Ectodermal cell (in vitro differentiated cells): ENCODE results near the gene MEX3C.
A peak's percentile ranks its signal among the peaks of the same experiment; 100 is the strongest.

ENCODE experiments used
- H3K27ac ChIP-seq: 2 replicates; pipeline ENCODE4 v1.7.0; 2013; ENCODE audit warnings: mild to moderate bottlenecking, low read depth, low read length; ENCODE audit not compliant: insufficient read depth, poor library complexity, severe bottlenecking
- H3K27me3 ChIP-seq: 2 replicates; pipeline ENCODE4 v1.7.0; 2013; ENCODE audit warnings: mild to moderate bottlenecking, low read length; ENCODE audit not compliant: insufficient read depth, control insufficient read depth, poor library complexity, severe bottlenecking
- H3K36me3 ChIP-seq: one replicate; pipeline ENCODE4 v1.7.0; 2013; ENCODE audit warnings: low read length; ENCODE audit not compliant: control insufficient read depth, insufficient read depth
- H3K4me1 ChIP-seq: one replicate; pipeline ENCODE4 v1.7.0; 2013; ENCODE audit warnings: low read length; ENCODE audit not compliant: control insufficient read depth, insufficient read depth
- H3K4me3 ChIP-seq: 2 replicates; pipeline ENCODE4 v1.7.0; 2013; ENCODE audit warnings: low read depth, low read length, control low read depth; ENCODE audit not compliant: insufficient read depth
- H3K9me3 ChIP-seq: 2 replicates; pipeline ENCODE4 v1.7.0; 2013; ENCODE audit warnings: mild to moderate bottlenecking, low read length, moderate library complexity; ENCODE audit not compliant: control insufficient read depth
- WGBS, 2 experiments: methylation state at CpG; one replicate each; pipeline ENCODE4 v1.1.7; 2013; ENCODE audit warnings: missing lambda C conversion rate in 2 of 2; 5-methylcytosine and 5-hydroxymethylcytosine counted together

MEX3C gene

GRCh38 chr18:51170664-51171063 is 26.8 kb downstream of the MEX3C start:
- Histone ChIP-seq H3K4me1 (peaks cover 10% of the 10 kb centered on the region), H3K9me3 (no peaks in the 10 kb centered on the region), H3K27ac (no peak overlapping the region), H3K36me3 (peaks cover 4% of the 10 kb centered on the region), H3K27me3 (no peaks in the 10 kb centered on the region), H3K4me3 (no peak overlapping the region)
- WGBS, 2 experiments, result 93 to 98% methylated on average over 3 of the region's 3 CpGs

GRCh38 chr18:51169731-51170130 is 27.8 kb downstream of the MEX3C start:
- Histone ChIP-seq H3K4me1 (peaks cover 18% of the 10 kb centered on the region), H3K27ac (no peak overlapping the region), H3K27me3 (no peaks in the 10 kb centered on the region), H3K36me3 (no peaks in the 10 kb centered on the region), H3K9me3 (no peaks in the 10 kb centered on the region), H3K4me3 (no peak overlapping the region)

- 88 to 94% methylated on average over 6 of the region's 6 CpGs for WGBS, 2 experiments
- H3K27ac ChIP-seq, result no peak overlapping the region
- H3K9me3 ChIP-seq, result no peaks in the 10 kb centered on the region
- peaks cover 18% of the 10 kb centered on the region for H3K4me1 ChIP-seq
- H3K27me3 ChIP-seq, result no peaks in the 10 kb centered on the region
- H3K36me3 ChIP-seq, result no peaks in the 10 kb centered on the region
- no peak overlapping the region for H3K4me3 ChIP-seq
These were observed 28.4 kb downstream of the MEX3C start for GRCh38 chr18:51168960-51169662.

GRCh38 chr18:51168026-51168742 is 29.3 kb downstream of the MEX3C start:
- Histone ChIP-seq H3K36me3 (no peaks in the 10 kb centered on the region), H3K4me1 (peaks cover 18% of the 10 kb centered on the region), H3K27ac (peak overlapping the region; percentile 47), H3K4me3 (no peak overlapping the region), H3K9me3 (no peaks in the 10 kb centered on the region), H3K27me3 (no peaks in the 10 kb centered on the region)
- 26 to 32% methylated on average over 5 of the region's 5 CpGs for WGBS, 2 experiments

GRCh38 chr18:51165296-51165695 is 32.2 kb downstream of the MEX3C start:
- H3K4me3 ChIP-seq, result no peak overlapping the region
- 89 to 96% methylated on average over 2 of the region's 2 CpGs for WGBS, 2 experiments
- no peaks in the 10 kb centered on the region for H3K36me3 ChIP-seq
- H3K4me1 ChIP-seq, result peaks cover 18% of the 10 kb centered on the region
- H3K27me3 ChIP-seq, result no peaks in the 10 kb centered on the region
- no peaks in the 10 kb centered on the region for H3K9me3 ChIP-seq
- H3K27ac ChIP-seq, result no peak overlapping the region

- Histone ChIP-seq H3K9me3 (no peaks in the 10 kb centered on the region), H3K4me3 (no peak overlapping the region), H3K36me3 (no peaks in the 10 kb centered on the region), H3K27me3 (no peaks in the 10 kb centered on the region), H3K4me1 (peaks cover 18% of the 10 kb centered on the region), H3K27ac (no peak overlapping the region)
- WGBS, 2 experiments, result 61 to 69% methylated on average over 2 of the region's 2 CpGs
These were observed 32.7 kb downstream of the MEX3C start for GRCh38 chr18:51164761-51165281.

- Histone ChIP-seq H3K9me3 (no peaks in the 10 kb centered on the region), H3K27ac (no peak overlapping the region), H3K4me3 (no peak overlapping the region), H3K27me3 (no peaks in the 10 kb centered on the region), H3K36me3 (no peaks in the 10 kb centered on the region), H3K4me1 (peaks cover 18% of the 10 kb centered on the region)
- WGBS, 2 experiments, result 93 to 94% methylated on average over 8 of the region's 8 CpGs
These were observed 33.1 kb downstream of the MEX3C start for GRCh38 chr18:51164342-51164741.

- Histone ChIP-seq H3K36me3 (no peaks in the 10 kb centered on the region), H3K9me3 (no peaks in the 10 kb centered on the region), H3K27me3 (no peaks in the 10 kb centered on the region), H3K27ac (no peak overlapping the region), H3K4me1 (peaks cover 18% of the 10 kb centered on the region), H3K4me3 (no peak overlapping the region)
- WGBS, 2 experiments, result 92 to 97% methylated on average over 3 of the region's 3 CpGs
These were observed 33.9 kb downstream of the MEX3C start for GRCh38 chr18:51163543-51163942.

- peaks cover 11% of the 10 kb centered on the region for H3K4me1 ChIP-seq
- no peaks in the 10 kb centered on the region for H3K27me3 ChIP-seq
- WGBS, 2 experiments, result 87 to 92% methylated on average over 3 of the region's 3 CpGs
- no peaks in the 10 kb centered on the region for H3K36me3 ChIP-seq
- no peak overlapping the region for H3K27ac ChIP-seq
- no peak overlapping the region for H3K4me3 ChIP-seq
- H3K9me3 ChIP-seq, result no peaks in the 10 kb centered on the region
These were observed 34.9 kb downstream of the MEX3C start for GRCh38 chr18:51162617-51163016.

- peaks cover 7% of the 10 kb centered on the region for H3K4me1 ChIP-seq
- H3K36me3 ChIP-seq, result no peaks in the 10 kb centered on the region
- 81 to 84% methylated on average over 5 of the region's 5 CpGs for WGBS, 2 experiments
- H3K27ac ChIP-seq, result no peak overlapping the region
- H3K9me3 ChIP-seq, result no peaks in the 10 kb centered on the region
- H3K4me3 ChIP-seq, result no peak overlapping the region
- H3K27me3 ChIP-seq, result no peaks in the 10 kb centered on the region
These were observed 36.8 kb downstream of the MEX3C start for GRCh38 chr18:51160646-51161045.
